NCI-H128 (cell line): Measurements from ENCODE around the gene TBX3.

Experiments used
- DNase-seq: peaks from one replicate; lab custom pipeline; 2025; ENCODE audit not compliant: unreplicated experiment; lab: John Stamatoyannopoulos, UW

Gene TBX3

GRCh38 chr12:114696443-114697242, 12.7 kb upstream of the TBX3 start:
- DNase-seq, result no peak

GRCh38 chr12:114695305-114695592, 11.3 kb upstream of the TBX3 start:
- no peak for DNase-seq

GRCh38 chr12:114694436-114695304, 10.7 kb upstream of the TBX3 start:
- no peak for DNase-seq

- DNase-seq, result no peak
Observed at GRCh38 chr12:114693532-114693931, 9.6 kb upstream of the TBX3 start.

- no peak for DNase-seq
Observed at GRCh38 chr12:114693059-114693531, 9.1 kb upstream of the TBX3 start.

- no peak for DNase-seq
Observed at GRCh38 chr12:114692186-114693058, 8.4 kb upstream of the TBX3 start.

- DNase-seq, result no peak
Observed at GRCh38 chr12:114691763-114692185, 7.8 kb upstream of the TBX3 start.

GRCh38 chr12:114691196-114691595, 7.2 kb upstream of the TBX3 start:
- DNase-seq, result no peak

GRCh38 chr12:114690267-114691135, 6.5 kb upstream of the TBX3 start:
- DNase-seq, result no peak

GRCh38 chr12:114689075-114689994, 5.4 kb upstream of the TBX3 start:
- DNase-seq, result no peak

- no peak for DNase-seq
Observed at GRCh38 chr12:114688256-114688845, 4.4 kb upstream of the TBX3 start.

- no peak for DNase-seq
Observed at GRCh38 chr12:114687802-114688201, 3.8 kb upstream of the TBX3 start.

- no peak for DNase-seq
Observed at GRCh38 chr12:114686773-114687500, 3.0 kb upstream of the TBX3 start.

- no peak for DNase-seq
Observed at GRCh38 chr12:114686426-114686772, 2.4 kb upstream of the TBX3 start.

- no peak for DNase-seq
Observed at GRCh38 chr12:114685869-114686268, 1.9 kb upstream of the TBX3 start.

- no peak for DNase-seq
Observed at GRCh38 chr12:114685320-114685781, 1.4 kb upstream of the TBX3 start.

- no peak for DNase-seq
Observed at GRCh38 chr12:114684870-114685273, 897 bp upstream of the TBX3 start.

GRCh38 chr12:114683709-114684097, 272 bp downstream of the TBX3 start:
- no peak for DNase-seq
